Panc1 (cell line): ENCODE measurements around the gene PIK3R5.

ENCODE experiments used
- POLR2AphosphoS5 ChIP-seq: IDR thresholded peaks from 2 replicates; pipeline ENCODE4 v1.6.1; 2012; ENCODE audit warnings: mild to moderate bottlenecking, low read depth, low read length, moderate library complexity
- SIN3A ChIP-seq: IDR thresholded peaks from 2 replicates; pipeline ENCODE4 v1.6.1; 2012; ENCODE audit warnings: low read depth, mild to moderate bottlenecking, low read length, moderate library complexity, borderline replicate concordance; ENCODE audit not compliant: insufficient read depth
- TCF7L2 ChIP-seq: IDR thresholded peaks from 2 replicates; pipeline ENCODE4 v1.6.1; 2011; ENCODE audit warnings: mild to moderate bottlenecking, low read depth, low read length, inconsistent platforms
- TF ChIP-seq, protein P1 (sequence below): fragments of 450-650 bp; IDR thresholded peaks from 2 replicates; pipeline ENCODE4 v1.5.1; 2017; ENCODE audit warnings: mild to moderate bottlenecking
- TF ChIP-seq, protein P2 (sequence below), 2 experiments: IDR thresholded peaks; 2 replicates each; pipeline ENCODE4 v1.6.1; 2011 to 2012; ENCODE audit warnings: low read depth in 2 of 2, control low read depth in 1 of 2, low read length in 1 of 2, mild to moderate bottlenecking in 1 of 2, moderate library complexity in 1 of 2; ENCODE audit not compliant: insufficient read depth in 1 of 2

- TF ChIP-seq, protein P1, sequence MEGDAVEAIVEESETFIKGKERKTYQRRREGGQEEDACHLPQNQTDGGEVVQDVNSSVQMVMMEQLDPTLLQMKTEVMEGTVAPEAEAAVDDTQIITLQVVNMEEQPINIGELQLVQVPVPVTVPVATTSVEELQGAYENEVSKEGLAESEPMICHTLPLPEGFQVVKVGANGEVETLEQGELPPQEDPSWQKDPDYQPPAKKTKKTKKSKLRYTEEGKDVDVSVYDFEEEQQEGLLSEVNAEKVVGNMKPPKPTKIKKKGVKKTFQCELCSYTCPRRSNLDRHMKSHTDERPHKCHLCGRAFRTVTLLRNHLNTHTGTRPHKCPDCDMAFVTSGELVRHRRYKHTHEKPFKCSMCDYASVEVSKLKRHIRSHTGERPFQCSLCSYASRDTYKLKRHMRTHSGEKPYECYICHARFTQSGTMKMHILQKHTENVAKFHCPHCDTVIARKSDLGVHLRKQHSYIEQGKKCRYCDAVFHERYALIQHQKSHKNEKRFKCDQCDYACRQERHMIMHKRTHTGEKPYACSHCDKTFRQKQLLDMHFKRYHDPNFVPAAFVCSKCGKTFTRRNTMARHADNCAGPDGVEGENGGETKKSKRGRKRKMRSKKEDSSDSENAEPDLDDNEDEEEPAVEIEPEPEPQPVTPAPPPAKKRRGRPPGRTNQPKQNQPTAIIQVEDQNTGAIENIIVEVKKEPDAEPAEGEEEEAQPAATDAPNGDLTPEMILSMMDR: no peak
- TF ChIP-seq POLR2AphosphoS5 (no peak), SIN3A (no peak), TCF7L2 (no peak)
- TF ChIP-seq, protein P2, sequence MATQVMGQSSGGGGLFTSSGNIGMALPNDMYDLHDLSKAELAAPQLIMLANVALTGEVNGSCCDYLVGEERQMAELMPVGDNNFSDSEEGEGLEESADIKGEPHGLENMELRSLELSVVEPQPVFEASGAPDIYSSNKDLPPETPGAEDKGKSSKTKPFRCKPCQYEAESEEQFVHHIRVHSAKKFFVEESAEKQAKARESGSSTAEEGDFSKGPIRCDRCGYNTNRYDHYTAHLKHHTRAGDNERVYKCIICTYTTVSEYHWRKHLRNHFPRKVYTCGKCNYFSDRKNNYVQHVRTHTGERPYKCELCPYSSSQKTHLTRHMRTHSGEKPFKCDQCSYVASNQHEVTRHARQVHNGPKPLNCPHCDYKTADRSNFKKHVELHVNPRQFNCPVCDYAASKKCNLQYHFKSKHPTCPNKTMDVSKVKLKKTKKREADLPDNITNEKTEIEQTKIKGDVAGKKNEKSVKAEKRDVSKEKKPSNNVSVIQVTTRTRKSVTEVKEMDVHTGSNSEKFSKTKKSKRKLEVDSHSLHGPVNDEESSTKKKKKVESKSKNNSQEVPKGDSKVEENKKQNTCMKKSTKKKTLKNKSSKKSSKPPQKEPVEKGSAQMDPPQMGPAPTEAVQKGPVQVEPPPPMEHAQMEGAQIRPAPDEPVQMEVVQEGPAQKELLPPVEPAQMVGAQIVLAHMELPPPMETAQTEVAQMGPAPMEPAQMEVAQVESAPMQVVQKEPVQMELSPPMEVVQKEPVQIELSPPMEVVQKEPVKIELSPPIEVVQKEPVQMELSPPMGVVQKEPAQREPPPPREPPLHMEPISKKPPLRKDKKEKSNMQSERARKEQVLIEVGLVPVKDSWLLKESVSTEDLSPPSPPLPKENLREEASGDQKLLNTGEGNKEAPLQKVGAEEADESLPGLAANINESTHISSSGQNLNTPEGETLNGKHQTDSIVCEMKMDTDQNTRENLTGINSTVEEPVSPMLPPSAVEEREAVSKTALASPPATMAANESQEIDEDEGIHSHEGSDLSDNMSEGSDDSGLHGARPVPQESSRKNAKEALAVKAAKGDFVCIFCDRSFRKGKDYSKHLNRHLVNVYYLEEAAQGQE (IDR thresholded peaks at IDR 0.05; ENCODE audit: insufficient read depth in 1 of 2, low read depth in 2 of 2, low read length in 1 of 2): no peak
Observed at GRCh38 chr17:8925141-8925540, 40.4 kb downstream of the PIK3R5 start.
